Sigmoid colon (tissue), 7 donors: ENCODE measurements around the gene FRS2. TPM values are rescaled to one million over a fixed set of nuclear protein-coding genes. Genes with fewer than 3 reads are reported as not detected.
"Not testable (repeated sequence)": the region's sequence is repeated elsewhere in the genome, so short reads cannot be mapped to it uniquely, and the experiment has no call there.

Source experiments
- DNase-seq: peaks from one replicate; pipeline ENCODE4 v3.0.0-alpha.2; 2019
- H3K27ac ChIP-seq, 4 donors: fragments of 200-600 bp; sonication (generic); one replicate each; pipeline ENCODE4 v1.5.1; 2016 to 2019; ENCODE audit warnings: mild to moderate bottlenecking in 1 of 4
- H3K27me3 ChIP-seq, 3 donors: fragments of 200-600 bp; sonication (generic); one replicate each; pipeline ENCODE4 v1.5.1; 2019; ENCODE audit warnings: mild to moderate bottlenecking in 1 of 3
- H3K36me3 ChIP-seq, 4 donors: fragments of 200-600 bp; sonication (generic); one replicate each; pipeline ENCODE4 v1.5.1; 2016 to 2019
- H3K4me1 ChIP-seq, 4 donors: fragments of 200-600 bp; sonication (generic); one replicate each; pipeline ENCODE4 v1.5.1; 2017 to 2019
- H3K4me3 ChIP-seq, 4 donors: fragments of 200-600 bp; sonication (generic); one replicate each; pipeline ENCODE4 v1.5.1; 2017 to 2019; ENCODE audit warnings: mild to moderate bottlenecking in 2 of 4, moderate library complexity in 1 of 4
- H3K9me3 ChIP-seq, 4 donors: fragments of 200-600 bp in 3 of 4; sonication (generic) in 3 of 4; one replicate each; pipeline versions ENCODE4 v1.5.1 to v1.6.1; 2013 to 2019
- EP300 ChIP-seq, 4 donors: sonication (generic); formaldehyde crosslinking; IDR thresholded peaks; one replicate each; pipeline ENCODE4 v1.6.1; 2017; ENCODE audit warnings: antibody characterized with exemption in 4 of 4
- POLR2A ChIP-seq, 2 donors: fragments of 450-650 bp; IDR thresholded peaks; one replicate each; pipeline ENCODE4 v1.6.1; 2016; ENCODE audit warnings: antibody characterized with exemption in 2 of 2, mild to moderate bottlenecking in 2 of 2, moderate library complexity in 2 of 2
- POLR2AphosphoS5 ChIP-seq, 4 donors: sonication (generic); formaldehyde crosslinking; IDR thresholded peaks; one replicate each; pipeline ENCODE4 v1.6.1; 2017; ENCODE audit warnings: antibody characterized with exemption in 4 of 4
- WGBS, 2 donors: extraction: QIAGEN DNeasy Blood & Tissue Kit; methylation state at CpG; one replicate each; pipeline ENCODE4 v1.1.7; 2013; 5-methylcytosine and 5-hydroxymethylcytosine counted together
- intact Hi-C: fragments of 100-400 bp; cut with DNase I; formaldehyde crosslinking; loops from one replicate; pipeline ENCODE4 v1.15.1; 2023
- polyA plus RNA-seq, 3 donors: library from polyadenylated mRNA; stranded (reverse); fragments of 200-250 nt; gene quantifications; one replicate each; pipeline ENCODE4 v1.2.3, GENCODE V29; 2013
- total RNA-seq, 4 donors: library from RNA; depleted of rRNA; stranded (reverse); fragments of >200 nt; gene quantifications; one replicate each; pipeline ENCODE4 v1.1.0, GENCODE V29; 2016
- TF ChIP-seq, protein P1 (sequence below), 4 experiments: fragments of 450-650 bp in 3 of 4; fragments of 200-600 bp in 1 of 4; IDR thresholded peaks; one replicate each; pipeline ENCODE4 v1.5.1; 2016 to 2019; ENCODE audit warnings: antibody characterized with exemption in 4 of 4, mild to moderate bottlenecking in 3 of 4, moderate library complexity in 2 of 4
- donor health status: healthy with polysubstance abuse.
- donor health status: Bipolar disorder and iron deficiency.
- donor health status: healthy.

FRS2 gene
- total and polyA plus RNA-seq, 7 donors = 7.6 to 48.4 (median 33.8) TPM

DNA sequence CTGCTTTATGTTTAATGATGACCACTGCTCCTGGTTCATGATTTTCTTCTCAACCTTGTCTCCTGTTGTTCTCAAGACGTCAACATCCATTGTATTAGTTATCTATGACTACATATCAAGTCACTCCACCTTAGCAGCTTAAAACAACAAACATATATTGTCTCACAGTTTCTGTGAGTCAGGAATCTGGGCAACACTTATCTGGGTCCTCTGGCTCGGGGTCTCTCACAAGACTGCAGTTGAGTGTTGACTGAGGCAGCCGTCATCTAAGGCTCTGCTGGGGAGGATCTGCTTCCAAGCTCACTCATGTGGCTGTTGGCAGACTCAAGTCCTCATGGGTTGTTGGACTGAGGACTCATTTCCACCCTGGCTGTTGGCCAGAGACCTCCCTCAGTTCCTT lies 27.3 kb upstream of the FRS2 start:
- H3K27me3 ChIP-seq = no peaks in the 10 kb centered on the region
- no peaks in the 10 kb centered on the region for H3K4me1 ChIP-seq
- no peak overlapping the region for H3K4me3 ChIP-seq
- no peaks in the 10 kb centered on the region for H3K36me3 ChIP-seq
- TF ChIP-seq, protein P1, sequence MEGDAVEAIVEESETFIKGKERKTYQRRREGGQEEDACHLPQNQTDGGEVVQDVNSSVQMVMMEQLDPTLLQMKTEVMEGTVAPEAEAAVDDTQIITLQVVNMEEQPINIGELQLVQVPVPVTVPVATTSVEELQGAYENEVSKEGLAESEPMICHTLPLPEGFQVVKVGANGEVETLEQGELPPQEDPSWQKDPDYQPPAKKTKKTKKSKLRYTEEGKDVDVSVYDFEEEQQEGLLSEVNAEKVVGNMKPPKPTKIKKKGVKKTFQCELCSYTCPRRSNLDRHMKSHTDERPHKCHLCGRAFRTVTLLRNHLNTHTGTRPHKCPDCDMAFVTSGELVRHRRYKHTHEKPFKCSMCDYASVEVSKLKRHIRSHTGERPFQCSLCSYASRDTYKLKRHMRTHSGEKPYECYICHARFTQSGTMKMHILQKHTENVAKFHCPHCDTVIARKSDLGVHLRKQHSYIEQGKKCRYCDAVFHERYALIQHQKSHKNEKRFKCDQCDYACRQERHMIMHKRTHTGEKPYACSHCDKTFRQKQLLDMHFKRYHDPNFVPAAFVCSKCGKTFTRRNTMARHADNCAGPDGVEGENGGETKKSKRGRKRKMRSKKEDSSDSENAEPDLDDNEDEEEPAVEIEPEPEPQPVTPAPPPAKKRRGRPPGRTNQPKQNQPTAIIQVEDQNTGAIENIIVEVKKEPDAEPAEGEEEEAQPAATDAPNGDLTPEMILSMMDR (IDR thresholded peaks at IDR 0.05) = no peak
- TF ChIP-seq POLR2AphosphoS5 (IDR thresholded peaks at IDR 0.05) = no peak
- no peak for TF ChIP-seq EP300 (IDR thresholded peaks at IDR 0.05)
- no peak for TF ChIP-seq POLR2A (IDR thresholded peaks at IDR 0.05)
- no peaks in the 10 kb centered on the region for H3K9me3 ChIP-seq
- H3K27ac ChIP-seq = no peak overlapping the region
- intact Hi-C loops = no loop called here
- WGBS, 2 donors = 91 to 96% methylated on average over 3 of the region's 3 CpGs
- DNase-seq = no peak

DNA sequence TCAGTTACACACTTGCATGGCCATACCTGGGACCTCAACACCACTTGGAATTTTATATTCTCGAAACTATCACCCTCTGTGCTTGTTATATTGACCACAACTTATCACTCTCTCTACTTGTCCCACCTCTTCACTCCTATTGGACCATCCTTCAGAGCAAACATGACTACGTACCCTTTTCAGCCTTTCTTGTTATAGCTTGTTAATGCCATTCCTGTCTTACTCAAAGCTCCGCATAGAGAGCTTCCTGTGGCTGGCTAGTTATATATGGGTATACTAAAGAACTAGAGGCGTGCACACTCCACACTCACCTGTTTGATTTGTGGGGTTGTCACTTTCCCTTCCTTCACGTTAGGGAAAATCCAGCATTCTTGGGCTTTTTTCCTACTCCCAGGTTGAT lies 26.3 kb upstream of the FRS2 start:
- DNase-seq = no peak
- intact Hi-C loops = no loop called here
- WGBS, 2 donors = 91 to 93% methylated on average over 5 of the region's 5 CpGs
- H3K27ac ChIP-seq = no peak overlapping the region
- TF ChIP-seq POLR2A (IDR thresholded peaks at IDR 0.05) (no peak), POLR2AphosphoS5 (IDR thresholded peaks at IDR 0.05) (no peak), EP300 (IDR thresholded peaks at IDR 0.05) (no peak)
- TF ChIP-seq, protein P1 (IDR thresholded peaks at IDR 0.05) = no peak
- H3K4me1 ChIP-seq = no peaks in the 10 kb centered on the region
- H3K27me3 ChIP-seq = no peaks in the 10 kb centered on the region
- no peaks in the 10 kb centered on the region for H3K9me3 ChIP-seq
- no peaks in the 10 kb centered on the region for H3K36me3 ChIP-seq
- H3K4me3 ChIP-seq = no peak overlapping the region

DNA sequence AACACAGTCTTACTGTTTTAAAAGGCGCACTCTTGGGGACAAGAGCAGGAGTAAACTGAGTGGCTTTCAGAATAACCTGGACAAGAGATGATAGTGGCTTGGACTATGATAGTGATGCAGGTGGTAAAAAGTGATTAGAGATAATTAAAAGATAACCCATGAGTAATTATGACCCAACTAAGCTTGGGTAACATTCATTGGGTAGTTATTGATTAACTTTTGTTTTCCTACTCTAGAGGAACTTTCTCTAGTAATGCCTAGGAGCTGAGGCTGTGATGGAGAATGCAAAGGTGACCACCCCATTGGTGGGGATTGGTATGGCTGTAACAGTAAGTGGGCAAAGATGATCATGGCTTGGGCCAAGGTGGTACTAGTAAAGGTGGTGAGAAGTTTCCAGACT lies 22.3 kb upstream of the FRS2 start:
- 93 to 99% methylated on average over 1 of the region's 1 CpG for WGBS, 2 donors
- H3K27ac ChIP-seq = no peak overlapping the region
- H3K27me3 ChIP-seq = no peaks in the 10 kb centered on the region
- no peaks in the 10 kb centered on the region for H3K9me3 ChIP-seq
- H3K4me3 ChIP-seq = no peak overlapping the region
- TF ChIP-seq, protein P1 (IDR thresholded peaks at IDR 0.05) = no peak
- no peak for TF ChIP-seq POLR2AphosphoS5 (IDR thresholded peaks at IDR 0.05)
- TF ChIP-seq EP300 (IDR thresholded peaks at IDR 0.05) = no peak
- no peak for TF ChIP-seq POLR2A (IDR thresholded peaks at IDR 0.05)
- H3K36me3 ChIP-seq = no peaks in the 10 kb centered on the region
- intact Hi-C loops = no loop called here
- no peaks in the 10 kb centered on the region for H3K4me1 ChIP-seq
- no peak for DNase-seq

DNA sequence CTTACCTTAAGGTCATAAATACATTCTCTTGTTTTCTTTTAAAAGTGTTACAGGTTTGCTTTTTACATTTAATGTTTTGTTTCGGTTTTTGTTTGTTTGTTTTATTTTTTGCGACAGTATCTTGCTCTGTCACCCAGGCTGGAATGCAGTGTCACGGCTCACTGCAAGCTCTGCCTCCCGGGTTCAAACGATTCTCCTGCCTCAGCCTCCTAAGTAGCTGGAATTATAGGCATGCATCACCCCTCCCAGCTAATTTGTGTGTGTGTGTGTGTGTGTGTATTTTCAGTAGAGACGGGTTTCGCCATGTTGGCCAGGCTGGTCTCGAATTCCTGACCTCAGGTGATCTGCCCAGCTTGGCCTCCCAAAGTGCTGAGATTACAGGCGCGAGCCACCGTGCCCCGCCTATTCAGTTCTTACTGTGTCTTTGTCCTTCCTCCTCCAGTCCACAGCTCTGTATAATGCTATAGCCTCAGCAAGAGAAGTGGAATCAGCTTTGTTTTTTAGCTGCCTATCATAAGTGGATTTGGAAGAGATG lies 17.5 kb upstream of the FRS2 start:
- H3K27me3 ChIP-seq, H3K27ac ChIP-seq, H3K36me3 ChIP-seq, H3K4me3 ChIP-seq, H3K4me1 ChIP-seq, DNase-seq, intact Hi-C loops, H3K9me3 ChIP-seq: not testable (repeated sequence)
- 87 to 91% methylated on average over 12 of the region's 12 CpGs for WGBS, 2 donors

DNA sequence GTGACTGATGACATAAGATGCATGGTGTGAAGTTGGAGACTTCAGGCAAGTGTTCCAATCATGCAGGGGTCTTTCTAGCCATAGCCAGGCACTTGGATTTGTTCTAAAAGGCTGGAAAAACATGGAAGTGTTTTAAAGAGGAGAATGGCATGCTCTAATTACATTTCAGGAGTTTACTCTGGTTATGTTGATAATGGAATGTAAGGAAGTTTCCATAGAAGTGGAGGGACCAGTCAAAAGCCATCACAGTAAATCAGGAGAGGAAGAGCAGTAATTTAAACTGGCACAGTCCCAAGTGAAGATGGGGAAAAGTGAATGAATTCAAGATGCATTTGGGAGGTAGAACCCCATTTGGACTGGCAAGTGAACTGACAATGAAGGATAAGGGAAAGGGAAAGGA lies 13.9 kb upstream of the FRS2 start:
- no peaks in the 10 kb centered on the region for H3K36me3 ChIP-seq
- no peak overlapping the region for H3K4me3 ChIP-seq
- H3K4me1 ChIP-seq = no peaks in the 10 kb centered on the region
- no peak overlapping the region for H3K27ac ChIP-seq
- intact Hi-C loops = no loop called here
- DNase-seq = no peak
- H3K9me3 ChIP-seq = no peaks in the 10 kb centered on the region
- TF ChIP-seq, protein P1 (IDR thresholded peaks at IDR 0.05) = no peak
- TF ChIP-seq POLR2A (IDR thresholded peaks at IDR 0.05) = no peak
- H3K27me3 ChIP-seq = no peaks in the 10 kb centered on the region
